A549 treated with AZD9567 at 1 μM for 4 hours (cell line): ENCODE data around the gene TXNL4B. TPM values are rescaled to one million over a fixed set of nuclear protein-coding genes. Genes with fewer than 3 reads are reported as not detected.

ENCODE experiments used
- total RNA-seq: library from RNA; stranded (reverse); fragments of 200-300 nt; extraction: Qiagen RNA extraction; gene quantifications from 5 replicates; pipeline ENCODE4 v1.2.3, GENCODE V29; 2022; ENCODE audit not compliant: insufficient read depth

The TXNL4B gene
- 19.8 to 41.5 TPM (median 22.9 TPM) in 5 replicates for total RNA-seq

GRCh38 chr16:72093448-72094265 lies at the start of gene TXNL4B, which contains the start of gene DHX38:
Gene TXNL4B (minus strand): TSS chr16:72093620. CDS start chr16:72090749, 2,871 bp downstream.
Gene DHX38 (plus strand): TSS chr16:72093847. CDS start chr16:72096158, 2,311 bp downstream.

GRCh38 chr16:72054254-72054847 lies 39.1 kb downstream of the TXNL4B start, which contains the start of gene HP:
Gene HP (plus strand): TSS chr16:72054505. CDS start chr16:72054653, 148 bp downstream.

Other genes starting within 250 kb of the TXNL4B start
- gene ATXN1L, start 247.6 kb downstream of the TXNL4B start, total RNA-seq = 15.3 to 19.0 TPM (median 17.3 TPM) in 5 replicates
- gene ZNF821, start 209.4 kb downstream of the TXNL4B start, total RNA-seq = 3.1 to 4.1 TPM (median 3.4 TPM) in 4 of 5 replicates, not detected in the other
- 165 to 247 TPM (median 174 TPM) in 5 replicates for gene IST1, start 198.1 kb downstream of the TXNL4B start, total RNA-seq
- not detected in 5 replicates for gene PKD1L3, start 93.2 kb downstream of the TXNL4B start, total RNA-seq
- gene DHODH, start 84.9 kb downstream of the TXNL4B start, total RNA-seq = 12.2 to 16.4 TPM (median 13.8 TPM) in 5 replicates
- 0.12 TPM in 1 of 5 replicates, not detected in the others for gene HP, start 39.1 kb downstream of the TXNL4B start, total RNA-seq
- not detected in 5 replicates for gene HPR, start 30.4 kb downstream of the TXNL4B start, total RNA-seq
- gene DHX38, start 227 bp upstream of the TXNL4B start, total RNA-seq = 49.0 to 54.4 TPM (median 51.5 TPM) in 5 replicates
- gene PMFBP1, start 78.5 kb upstream of the TXNL4B start, total RNA-seq = 0.19 to 0.29 TPM (median 0.23 TPM) in 4 of 5 replicates, not detected in the other